ENCODE results near the gene PPM1M. TPM values are rescaled to one million over a fixed set of nuclear protein-coding genes. Genes with fewer than 3 reads are reported as not detected.

Gene PPM1M
- total RNA-seq, 6 experiments from 2014 or later, result 2.8 to 7.1 (median 4.5) TPM

DNA sequence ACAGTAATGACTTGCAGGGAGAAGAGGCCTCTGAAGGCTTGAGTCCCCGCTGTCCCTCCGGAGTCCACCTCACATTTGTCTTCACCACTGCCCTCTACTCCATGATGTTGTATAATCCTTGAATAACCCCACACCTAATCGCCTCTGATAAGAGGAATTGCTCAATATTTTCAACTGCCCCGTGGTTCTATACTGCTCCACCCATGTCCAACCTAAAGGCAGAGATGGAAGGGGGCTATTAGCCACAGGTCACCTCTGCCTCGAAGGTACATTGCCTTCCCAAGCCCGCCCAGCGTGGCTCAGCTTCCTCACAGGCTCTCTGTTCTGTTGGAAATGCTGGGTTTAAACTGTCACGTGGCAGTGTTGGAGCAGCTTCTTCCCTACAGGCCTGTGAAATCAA is 32.6 kb upstream of the PPM1M start:
- WGBS (ENCODE audit: insufficient coverage, low coverage, low lambda C conversion rate, missing lambda C conversion rate), result 56% methylated on average over 7 of the region's 8 CpGs
- intact Hi-C loops (cut with DNase I), result no loop called here
- no peak for TF ChIP-seq POLR2A (IDR thresholded peaks at IDR 0.05)
- TF ChIP-seq, protein P1, sequence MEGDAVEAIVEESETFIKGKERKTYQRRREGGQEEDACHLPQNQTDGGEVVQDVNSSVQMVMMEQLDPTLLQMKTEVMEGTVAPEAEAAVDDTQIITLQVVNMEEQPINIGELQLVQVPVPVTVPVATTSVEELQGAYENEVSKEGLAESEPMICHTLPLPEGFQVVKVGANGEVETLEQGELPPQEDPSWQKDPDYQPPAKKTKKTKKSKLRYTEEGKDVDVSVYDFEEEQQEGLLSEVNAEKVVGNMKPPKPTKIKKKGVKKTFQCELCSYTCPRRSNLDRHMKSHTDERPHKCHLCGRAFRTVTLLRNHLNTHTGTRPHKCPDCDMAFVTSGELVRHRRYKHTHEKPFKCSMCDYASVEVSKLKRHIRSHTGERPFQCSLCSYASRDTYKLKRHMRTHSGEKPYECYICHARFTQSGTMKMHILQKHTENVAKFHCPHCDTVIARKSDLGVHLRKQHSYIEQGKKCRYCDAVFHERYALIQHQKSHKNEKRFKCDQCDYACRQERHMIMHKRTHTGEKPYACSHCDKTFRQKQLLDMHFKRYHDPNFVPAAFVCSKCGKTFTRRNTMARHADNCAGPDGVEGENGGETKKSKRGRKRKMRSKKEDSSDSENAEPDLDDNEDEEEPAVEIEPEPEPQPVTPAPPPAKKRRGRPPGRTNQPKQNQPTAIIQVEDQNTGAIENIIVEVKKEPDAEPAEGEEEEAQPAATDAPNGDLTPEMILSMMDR (IDR thresholded peaks at IDR 0.05), result no peak
- peaks cover 19 to 76% (median 49%) of the 10 kb centered on the region in 4 donors for H3K36me3 ChIP-seq
- no peaks in the 10 kb centered on the region for H3K9me3 ChIP-seq
- H3K4me3 ChIP-seq, result no peak overlapping the region
- H3K27ac ChIP-seq, result peak overlapping the region in 2 of 3 donors; percentile 98 to 99
- ATAC-seq (no peak), DNase-seq (no peak)
- no peaks in the 10 kb centered on the region for H3K27me3 ChIP-seq
- H3K4me1 ChIP-seq, result peaks cover 0 to 67% (median 32%) of the 10 kb centered on the region in 4 donors

DNA sequence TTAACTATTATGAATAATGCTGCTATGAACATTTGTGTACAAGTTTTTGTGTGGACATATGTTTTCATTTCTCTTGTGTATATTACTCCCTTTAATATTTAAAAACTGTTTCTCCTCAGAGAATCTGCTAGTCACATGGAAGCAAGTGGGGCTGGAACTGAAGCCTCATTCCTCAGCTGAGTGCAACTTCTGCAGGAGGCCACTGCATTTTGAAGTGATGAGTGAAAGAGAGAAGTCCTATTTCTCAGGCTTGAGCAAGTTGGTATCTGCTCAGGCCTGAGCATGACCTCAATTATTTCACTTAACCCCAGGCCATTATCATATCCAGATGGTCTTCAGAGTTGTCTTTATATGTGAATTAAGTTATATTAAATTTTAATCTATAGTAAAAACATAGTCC is 31.7 kb upstream of the PPM1M start:
- no peaks in the 10 kb centered on the region for H3K27me3 ChIP-seq
- no peak for ATAC-seq
- no peak for DNase-seq
- peaks cover 19 to 67% (median 43%) of the 10 kb centered on the region in 4 donors for H3K36me3 ChIP-seq
- no peaks in the 10 kb centered on the region for H3K9me3 ChIP-seq
- intact Hi-C loops (cut with DNase I), result no loop called here
- H3K4me3 ChIP-seq, result no peak overlapping the region
- no peak for TF ChIP-seq POLR2A (IDR thresholded peaks at IDR 0.05)
- TF ChIP-seq, protein P1 (IDR thresholded peaks at IDR 0.05), result no peak
- H3K4me1 ChIP-seq, result peaks cover 0 to 63% (median 30%) of the 10 kb centered on the region in 4 donors
- H3K27ac ChIP-seq, result peak overlapping the region in 2 of 3 donors; percentile 98 to 99

DNA sequence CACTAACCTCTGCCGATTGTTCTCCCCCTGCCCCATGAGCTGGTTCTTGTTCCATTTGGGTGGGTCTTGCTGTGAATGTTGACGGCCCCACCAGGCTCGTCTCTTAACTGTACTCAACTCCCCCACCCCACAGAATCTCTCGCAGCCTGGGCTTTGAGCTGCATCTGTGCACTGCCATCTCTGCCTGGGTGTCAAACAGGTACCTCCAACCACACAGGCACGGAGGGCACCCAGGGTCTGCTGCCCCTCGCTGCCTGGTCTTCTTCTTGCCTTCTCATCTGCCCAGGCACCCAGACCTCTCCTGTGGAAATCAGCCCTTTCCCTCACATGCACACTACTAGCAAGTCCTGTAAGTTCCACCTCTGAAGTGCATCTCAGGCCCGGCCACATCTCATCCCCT is 30.2 kb upstream of the PPM1M start:
- peak overlapping the region in 2 of 3 donors; percentile 78 to 99 for H3K27ac ChIP-seq
- no peaks in the 10 kb centered on the region for H3K27me3 ChIP-seq
- H3K9me3 ChIP-seq, result no peaks in the 10 kb centered on the region
- TF ChIP-seq, protein P1 (IDR thresholded peaks at IDR 0.05), result no peak
- peak; percentile 2 for TF ChIP-seq POLR2A (IDR thresholded peaks at IDR 0.05)
- 85% methylated on average over 7 of the region's 7 CpGs for WGBS (ENCODE audit: insufficient coverage, low coverage, low lambda C conversion rate, missing lambda C conversion rate)
- ATAC-seq (no peak), DNase-seq (no peak)
- H3K4me1 ChIP-seq, result peaks cover 0 to 49% (median 23%) of the 10 kb centered on the region in 4 donors
- H3K4me3 ChIP-seq, result no peak overlapping the region
- intact Hi-C loops (cut with DNase I), result no loop called here
- peaks cover 19 to 52% (median 34%) of the 10 kb centered on the region in 4 donors for H3K36me3 ChIP-seq

DNA sequence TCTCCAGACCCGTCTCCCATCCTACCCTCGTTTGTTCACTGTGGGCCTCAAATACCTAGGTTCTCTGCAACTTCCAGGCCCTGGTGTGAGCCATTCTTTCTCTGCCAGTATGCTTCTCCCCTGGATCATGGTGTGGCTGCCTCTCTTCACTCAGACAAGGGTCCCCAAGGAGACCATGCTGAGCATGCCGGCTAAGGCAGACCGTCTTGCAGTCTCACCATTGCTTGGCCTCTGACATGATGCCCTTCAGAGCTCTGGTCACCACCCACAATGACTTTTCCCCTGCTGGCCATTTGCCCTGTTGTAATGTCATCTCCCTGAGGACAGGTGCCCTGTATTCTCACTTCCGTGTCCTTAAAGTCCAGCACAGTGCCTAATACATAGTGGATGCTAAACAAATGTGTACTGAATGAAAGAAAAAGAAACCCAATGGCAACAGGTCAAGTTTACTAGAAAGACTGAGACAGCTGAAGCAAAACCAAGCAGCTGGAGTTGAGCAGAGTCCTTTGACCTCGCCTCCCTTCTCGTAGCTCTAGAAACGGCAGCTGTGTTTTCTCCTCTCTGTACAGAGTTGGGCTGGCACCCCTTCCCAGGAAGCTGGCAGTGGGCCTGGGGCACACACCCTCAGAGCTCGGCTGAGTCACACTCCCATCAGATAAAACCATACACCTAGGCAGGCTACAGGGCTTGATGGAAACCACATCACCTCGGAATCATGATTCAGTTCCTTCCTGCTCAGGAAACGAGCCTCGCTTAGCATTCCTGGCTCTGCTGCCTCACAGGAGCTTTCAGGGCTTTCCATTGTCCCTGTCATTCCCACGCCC is 28.8 kb upstream of the PPM1M start:
- Histone ChIP-seq H3K4me3 (no peak overlapping the region), H3K27me3 (no peaks in the 10 kb centered on the region), H3K36me3 (peaks cover 16 to 39% (median 29%) of the 10 kb centered on the region in 4 donors), H3K9me3 (no peaks in the 10 kb centered on the region), H3K27ac (peak overlapping the region; percentile 66 to 99 (median 78)), H3K4me1 (peaks cover 0 to 37% (median 17%) of the 10 kb centered on the region in 4 donors)
- intact Hi-C loops (cut with DNase I), result no loop called here
- WGBS (ENCODE audit: insufficient coverage, low coverage, low lambda C conversion rate, missing lambda C conversion rate), result 15% methylated on average over 7 of the region's 13 CpGs
- TF ChIP-seq POLR2A (IDR thresholded peaks at IDR 0.05), result peak; percentile 20
- TF ChIP-seq, protein P1 (IDR thresholded peaks at IDR 0.05), result no peak
- DNase-seq (peak; percentile 82 to 89 (median 83)), ATAC-seq (peak; percentile 48 to 78 (median 72))

All from right lobe of liver (tissue), 6 donors.